NCI-H774 (cell line): ENCODE measurements around the gene SRF.

Experiments
- DNase-seq: peaks from one replicate; lab custom pipeline; 2025; lab: John Stamatoyannopoulos, UW

SRF gene

DNA sequence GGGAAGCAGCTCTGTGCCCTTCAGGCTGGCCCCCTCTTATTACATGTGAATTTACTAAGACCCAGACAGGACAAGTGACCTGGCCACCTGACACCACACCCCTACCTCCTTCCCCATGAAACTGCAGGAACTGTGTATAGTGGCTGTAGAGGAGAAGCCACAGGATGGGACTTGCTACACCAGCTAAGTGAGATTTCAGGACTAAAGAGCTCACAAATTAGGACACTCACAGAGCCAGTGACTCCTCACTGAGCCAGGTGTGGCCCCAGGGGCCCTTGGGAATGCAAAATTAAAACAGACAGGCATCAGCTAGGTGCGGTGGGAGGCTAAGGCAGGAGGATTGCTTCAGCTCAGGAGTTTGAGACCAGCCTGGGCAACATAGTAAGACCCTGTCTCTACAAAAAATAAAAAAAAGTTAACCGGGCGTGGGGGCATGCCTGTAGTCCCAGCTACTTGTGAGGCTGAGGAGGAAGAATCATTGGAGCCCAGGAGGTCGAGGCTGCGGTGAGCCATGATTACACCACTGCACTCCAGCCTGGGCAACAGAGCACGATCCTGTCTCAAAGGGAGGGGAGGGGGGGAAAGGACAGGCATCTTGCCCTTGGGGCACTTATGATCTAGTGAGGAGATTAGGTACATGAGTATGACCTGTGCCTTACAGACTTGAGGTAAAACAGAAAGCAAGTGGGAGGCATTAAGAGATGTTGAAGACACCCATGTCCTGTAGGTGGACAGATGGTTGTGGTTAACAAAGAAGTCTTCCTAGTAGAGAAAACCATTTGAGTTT is 23.2 kb upstream of the SRF start:
- DNase-seq, result no peak

DNA sequence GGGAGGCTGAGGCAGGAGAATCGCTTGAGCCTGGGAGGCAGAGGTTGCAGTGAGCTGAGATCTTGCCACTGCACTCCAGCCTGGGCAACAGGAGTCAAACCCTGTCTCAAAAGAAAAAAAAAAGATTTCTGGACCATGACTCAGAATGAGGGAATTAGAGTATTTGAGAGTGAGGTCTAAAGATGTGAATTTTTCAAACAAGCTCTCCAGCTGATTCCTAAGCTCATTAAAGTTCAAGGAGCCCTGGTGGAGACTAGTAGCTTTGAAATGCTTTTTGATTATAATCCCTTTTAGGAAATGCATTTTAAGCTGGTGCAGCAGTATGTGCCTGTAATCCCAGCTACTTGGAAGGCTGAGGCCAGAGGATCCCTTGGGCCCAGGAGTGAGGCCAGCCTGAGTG is 21.8 kb upstream of the SRF start:
- DNase-seq, result no peak

DNA sequence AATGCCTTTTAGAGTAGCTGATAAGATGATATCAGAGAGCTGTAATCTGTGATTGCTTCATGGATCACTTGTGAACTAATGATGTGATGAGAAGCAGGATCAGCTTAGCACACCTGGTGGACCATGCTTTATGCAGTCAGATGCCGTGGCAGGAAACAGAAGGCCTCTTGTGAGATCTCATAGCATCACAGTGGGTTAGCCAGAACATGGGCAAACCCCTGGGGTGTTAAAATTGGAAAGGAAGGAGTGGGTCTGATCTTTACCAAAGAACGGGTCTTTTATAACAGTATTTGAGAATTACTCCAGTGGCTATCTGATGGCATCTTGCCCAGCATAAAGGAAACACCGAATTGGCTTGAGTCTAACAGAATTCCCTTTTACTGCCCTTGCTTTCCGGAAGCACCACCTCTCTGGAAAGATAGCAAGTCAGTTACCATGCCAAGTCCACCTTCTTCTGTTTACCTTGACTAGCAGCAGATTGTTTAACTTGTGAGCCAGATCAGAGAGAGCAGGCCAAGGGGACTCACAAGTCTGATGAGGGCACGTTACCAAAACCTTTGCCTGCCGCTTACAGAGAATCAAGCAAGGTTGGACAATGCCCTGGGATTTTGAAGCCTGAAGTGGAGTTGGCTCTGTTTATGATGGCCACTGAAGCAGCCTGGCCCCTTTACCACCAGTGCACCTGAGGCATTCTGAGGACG is 20.9 kb upstream of the SRF start:
- no peak for DNase-seq

DNA sequence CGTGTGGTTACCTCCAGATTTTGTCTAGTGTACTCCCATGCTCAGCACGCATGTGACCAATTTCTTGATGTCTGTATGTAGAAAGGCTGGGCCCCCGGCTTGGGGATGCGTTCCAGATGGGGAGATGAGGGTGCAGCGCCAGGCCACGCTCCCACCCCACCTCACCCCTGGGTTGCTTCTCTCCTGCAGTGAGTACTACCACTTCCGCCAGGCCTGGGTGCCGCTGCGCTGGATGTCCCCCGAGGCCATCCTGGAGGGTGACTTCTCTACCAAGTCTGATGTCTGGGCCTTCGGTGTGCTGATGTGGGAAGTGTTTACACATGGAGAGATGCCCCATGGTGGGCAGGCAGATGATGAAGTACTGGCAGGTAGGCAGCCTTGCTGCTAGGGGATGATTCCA is 11.5 kb upstream of the SRF start:
- DNase-seq, result no peak

DNA sequence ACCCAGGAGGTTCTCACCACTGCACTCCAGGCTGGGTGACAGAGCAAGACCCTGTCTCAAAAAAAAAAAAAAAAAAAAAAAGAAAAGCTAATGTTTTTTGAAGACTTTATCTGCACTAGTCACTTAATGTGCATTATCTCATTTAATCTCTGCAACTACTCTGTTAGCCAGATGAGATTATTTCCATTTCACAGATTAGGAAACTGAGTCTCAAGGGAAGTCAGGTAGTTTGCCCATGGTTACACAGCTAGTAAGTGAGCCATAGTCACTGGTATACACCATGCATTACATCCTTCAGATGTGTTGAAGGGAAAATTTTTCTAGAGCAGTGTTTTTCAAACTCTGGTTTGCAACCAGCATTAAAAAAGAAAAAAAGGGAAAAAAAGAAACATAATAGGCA is 7.2 kb upstream of the SRF start:
- DNase-seq, result no peak

DNA sequence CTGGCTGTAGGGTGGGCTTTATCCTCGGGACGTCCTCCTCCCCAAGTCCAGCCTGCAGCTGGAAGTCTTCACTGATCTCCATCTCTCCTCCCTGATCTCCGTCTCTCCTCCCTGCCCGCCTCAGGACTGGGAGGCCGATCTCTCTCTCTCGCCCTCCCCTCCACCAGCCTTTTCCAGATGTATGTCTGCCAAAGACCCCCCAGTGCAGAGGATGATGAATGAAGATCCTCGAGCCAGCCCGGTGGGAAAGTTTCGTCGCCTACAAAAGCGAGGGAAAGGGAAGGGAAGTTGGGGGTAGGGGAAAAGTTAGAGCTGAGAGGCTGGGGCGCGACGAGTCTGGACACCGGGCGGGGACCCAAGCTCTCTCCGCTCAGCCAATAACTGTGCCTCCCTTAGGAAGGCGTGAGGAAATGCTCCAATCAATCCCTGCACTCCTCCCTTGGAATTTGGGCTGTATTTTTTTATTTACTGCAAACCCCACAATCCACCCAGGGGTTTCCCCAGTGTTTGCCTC is 595 bp upstream of the SRF start:
- DNase-seq, result peak; percentile 69

DNA sequence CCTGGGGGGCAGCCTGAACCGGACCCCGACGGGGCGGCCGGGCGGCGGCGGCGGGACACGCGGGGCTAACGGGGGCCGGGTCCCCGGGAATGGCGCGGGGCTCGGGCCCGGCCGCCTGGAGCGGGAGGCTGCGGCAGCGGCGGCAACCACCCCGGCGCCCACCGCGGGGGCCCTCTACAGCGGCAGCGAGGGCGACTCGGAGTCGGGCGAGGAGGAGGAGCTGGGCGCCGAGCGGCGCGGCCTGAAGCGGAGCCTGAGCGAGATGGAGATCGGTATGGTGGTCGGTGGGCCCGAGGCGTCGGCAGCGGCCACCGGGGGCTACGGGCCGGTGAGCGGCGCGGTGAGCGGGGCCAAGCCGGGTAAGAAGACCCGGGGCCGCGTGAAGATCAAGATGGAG is 636 bp downstream of the SRF start:
- DNase-seq, result no peak

DNA sequence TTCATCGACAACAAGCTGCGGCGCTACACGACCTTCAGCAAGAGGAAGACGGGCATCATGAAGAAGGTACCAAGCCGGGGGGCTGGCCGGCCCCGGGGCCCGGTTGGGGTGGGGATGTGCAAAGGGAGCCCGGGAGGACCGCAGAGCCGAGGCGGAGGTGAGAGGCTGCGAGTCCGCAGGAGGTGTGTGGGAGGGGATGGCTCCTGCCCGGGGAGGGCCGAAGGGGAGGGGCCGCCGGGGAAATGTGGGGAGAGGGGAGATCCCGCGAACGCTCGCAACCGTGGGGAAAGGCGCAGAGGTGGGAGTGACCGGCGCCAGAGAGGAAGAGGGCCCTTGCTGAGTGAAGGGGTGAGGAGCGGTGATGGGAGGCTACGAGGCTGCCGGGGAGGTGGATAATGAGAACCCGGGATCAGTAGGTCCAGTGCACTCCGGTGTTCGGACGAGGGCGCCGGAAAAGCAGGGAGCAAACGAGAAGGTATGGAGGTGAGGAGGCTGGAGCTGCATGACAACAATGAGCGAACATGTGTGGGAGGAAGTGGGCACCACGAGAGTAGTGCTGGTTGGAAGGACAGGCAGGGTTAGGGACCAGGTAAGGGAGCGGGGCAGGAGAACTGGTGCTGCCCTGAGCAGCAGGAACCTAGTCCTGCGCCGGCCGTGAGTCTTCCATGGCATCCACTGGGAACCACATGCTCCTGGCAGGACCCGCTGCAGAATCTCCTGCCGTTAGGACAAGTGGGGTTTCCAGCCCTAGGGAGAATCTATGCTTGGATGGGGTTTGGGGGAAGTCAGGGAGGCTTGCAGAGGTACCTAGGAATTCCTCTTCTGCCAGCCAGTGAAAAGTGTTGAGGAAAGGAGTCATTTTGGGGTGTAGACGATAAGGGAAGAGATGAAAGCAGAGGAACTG is 1.3 kb downstream of the SRF start:
- DNase-seq, result no peak

DNA sequence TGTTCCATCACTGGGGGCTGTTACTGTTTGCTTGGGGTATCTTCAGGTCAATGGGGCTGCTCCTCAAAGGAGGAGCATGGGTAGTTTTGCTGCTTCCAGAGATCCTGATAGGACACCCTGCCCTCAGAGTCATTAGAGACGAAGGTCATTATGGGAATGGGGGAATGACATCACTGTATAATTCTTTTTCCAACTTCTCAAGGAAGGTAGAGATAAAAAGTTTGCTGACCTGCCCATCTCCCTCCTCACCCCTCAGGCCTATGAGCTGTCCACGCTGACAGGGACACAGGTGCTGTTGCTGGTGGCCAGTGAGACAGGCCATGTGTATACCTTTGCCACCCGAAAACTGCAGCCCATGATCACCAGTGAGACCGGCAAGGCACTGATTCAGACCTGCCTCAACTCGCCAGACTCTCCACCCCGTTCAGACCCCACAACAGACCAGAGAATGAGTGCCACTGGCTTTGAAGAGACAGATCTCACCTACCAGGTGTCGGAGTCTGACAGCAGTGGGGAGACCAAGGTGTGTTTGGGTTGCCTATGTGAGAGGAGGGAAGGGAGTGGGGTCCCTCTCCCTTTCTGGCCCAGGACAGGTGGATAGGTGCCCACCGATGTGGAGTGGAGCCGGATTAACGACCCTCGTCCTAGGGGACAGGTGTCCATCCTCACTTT is 2.7 kb downstream of the SRF start:
- no peak for DNase-seq

DNA sequence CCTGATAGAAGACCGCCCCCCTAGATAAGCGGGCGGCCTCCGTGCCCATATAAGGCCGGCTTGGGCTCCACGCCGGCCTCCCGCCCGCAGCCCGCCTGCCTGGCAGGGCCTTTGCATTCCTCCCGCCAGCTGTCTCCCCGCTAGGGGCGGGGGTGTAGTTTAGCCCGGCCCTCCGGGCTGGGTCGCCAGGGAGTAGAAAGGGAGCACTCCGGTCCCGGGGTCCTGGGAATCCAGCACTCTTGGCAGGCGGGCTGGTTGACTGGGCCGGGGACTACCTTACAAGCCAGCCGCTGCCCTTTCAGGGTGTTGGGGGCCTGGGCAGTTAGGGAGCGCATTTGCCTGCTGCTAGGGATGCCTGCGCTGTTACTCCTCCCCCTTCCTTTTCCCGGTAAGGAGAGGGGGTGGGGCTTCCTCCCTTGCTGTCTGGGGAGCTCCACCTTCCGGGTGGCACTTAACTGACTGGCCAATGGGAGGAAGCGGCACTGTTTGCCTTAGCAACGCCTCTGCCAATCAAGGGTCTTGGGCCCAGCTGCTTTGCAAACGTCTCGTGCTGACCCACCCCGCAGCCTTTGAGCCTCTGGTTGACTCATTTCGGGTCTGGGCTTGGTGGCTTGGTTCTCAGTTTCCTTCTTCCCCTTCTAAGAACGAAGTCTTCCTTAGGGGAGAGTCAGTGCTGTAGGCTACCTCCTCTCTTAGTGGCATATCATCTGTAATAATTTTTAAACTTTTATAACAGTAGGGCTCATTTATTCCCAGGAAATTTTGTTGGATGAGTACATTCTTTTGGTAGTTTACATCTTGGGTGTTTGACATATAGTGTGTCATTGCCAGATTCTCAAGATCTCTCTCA is 3.4 kb downstream of the SRF start:
- DNase-seq, result peak; percentile 95

DNA sequence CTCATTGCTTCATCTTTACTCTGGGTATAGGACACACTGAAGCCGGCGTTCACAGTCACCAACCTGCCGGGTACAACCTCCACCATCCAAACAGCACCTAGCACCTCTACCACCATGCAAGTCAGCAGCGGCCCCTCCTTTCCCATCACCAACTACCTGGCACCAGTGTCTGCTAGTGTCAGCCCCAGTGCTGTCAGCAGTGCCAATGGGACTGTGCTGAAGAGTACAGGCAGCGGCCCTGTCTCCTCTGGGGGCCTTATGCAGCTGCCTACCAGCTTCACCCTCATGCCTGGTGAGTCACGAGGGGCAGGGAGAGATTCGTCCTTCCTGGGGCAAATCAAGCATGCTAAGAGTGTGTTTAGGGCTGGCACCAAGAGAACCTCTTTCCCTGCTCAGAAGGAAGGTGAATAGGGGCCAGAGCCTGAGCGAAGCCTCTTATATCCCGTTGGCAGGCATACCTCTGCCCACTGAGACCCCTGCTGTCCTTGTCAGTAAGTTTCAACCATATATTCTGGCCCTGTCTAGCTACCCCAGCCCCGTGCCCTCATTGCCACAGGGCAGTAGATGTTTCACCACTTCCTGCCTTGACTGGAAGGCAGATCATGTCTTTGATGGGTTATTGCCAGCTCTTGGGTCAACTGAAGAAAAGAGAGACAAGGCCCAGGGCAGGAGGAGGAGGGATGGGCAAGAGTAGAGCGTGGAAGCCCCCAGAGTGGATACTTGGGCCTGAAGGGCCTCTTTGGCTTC is 4.8 kb downstream of the SRF start:
- no peak for DNase-seq

DNA sequence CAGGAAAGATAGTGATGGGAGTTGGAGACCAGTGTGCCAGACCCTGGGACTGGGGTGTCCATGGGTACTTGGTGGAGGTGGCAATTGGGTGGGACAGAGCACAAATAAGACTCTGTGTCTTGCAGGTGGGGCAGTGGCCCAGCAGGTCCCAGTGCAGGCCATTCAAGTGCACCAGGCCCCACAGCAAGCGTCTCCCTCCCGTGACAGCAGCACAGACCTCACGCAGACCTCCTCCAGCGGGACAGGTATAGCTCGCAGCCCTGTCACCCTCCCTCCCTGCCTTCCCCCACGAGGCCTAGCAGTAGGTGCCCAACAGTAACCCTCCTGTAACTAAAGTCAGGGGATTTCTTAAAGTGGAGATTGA is 5.3 kb downstream of the SRF start:
- no peak for DNase-seq

DNA sequence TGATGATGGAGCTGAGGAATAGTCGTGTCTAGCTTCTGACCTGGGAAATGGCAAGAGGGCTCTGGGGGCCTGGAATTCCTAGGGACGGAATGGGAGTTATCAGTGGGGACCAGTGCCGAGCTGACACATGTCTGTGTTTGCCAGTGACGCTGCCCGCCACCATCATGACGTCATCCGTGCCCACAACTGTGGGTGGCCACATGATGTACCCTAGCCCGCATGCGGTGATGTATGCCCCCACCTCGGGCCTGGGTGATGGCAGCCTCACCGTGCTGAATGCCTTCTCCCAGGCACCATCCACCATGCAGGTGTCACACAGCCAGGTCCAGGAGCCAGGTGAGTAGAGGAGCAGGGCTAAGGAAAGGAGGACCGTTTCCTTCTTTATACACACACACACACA is 7.1 kb downstream of the SRF start:
- DNase-seq, result no peak

DNA sequence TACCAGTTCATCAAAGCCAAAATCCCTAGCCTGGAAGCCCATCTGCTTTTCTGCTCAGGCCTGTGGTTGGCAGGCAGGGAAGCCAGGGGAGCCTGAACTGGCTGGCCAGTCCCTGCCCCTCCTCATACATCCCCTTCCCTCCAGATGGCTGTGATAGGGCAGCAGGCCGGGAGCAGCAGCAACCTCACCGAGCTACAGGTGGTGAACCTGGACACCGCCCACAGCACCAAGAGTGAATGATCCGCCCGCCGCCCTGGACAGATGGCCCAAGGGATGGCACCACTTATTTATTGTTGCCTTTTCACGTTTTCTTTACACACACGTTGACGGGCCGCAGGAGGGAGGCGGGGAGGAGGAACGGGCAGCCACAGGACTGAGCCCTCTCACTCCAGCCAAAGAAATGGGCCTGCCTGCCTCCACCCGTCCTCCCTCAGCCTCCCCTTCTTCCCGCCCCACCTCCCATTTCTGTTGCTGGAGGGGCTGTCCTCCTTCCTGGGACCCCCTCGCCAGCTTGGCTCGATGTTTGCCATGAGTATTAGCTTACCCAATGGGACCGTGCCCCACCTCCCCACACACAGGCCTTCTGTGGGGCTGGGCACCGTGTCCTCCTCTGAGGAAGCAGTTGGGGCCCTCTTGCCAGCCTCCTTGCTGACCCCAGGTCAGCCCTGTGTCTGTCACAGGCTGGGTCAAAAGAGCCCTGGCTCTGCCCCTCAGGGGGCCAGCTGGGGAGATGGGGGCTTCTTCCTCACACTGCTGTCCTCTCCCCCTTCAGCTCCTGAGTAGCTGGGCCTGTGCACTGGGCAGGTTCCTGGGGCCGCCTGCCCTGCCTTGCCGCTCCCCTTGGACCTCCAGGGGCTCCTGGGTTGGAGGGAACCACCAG is 8.1 kb downstream of the SRF start:
- no peak for DNase-seq

DNA sequence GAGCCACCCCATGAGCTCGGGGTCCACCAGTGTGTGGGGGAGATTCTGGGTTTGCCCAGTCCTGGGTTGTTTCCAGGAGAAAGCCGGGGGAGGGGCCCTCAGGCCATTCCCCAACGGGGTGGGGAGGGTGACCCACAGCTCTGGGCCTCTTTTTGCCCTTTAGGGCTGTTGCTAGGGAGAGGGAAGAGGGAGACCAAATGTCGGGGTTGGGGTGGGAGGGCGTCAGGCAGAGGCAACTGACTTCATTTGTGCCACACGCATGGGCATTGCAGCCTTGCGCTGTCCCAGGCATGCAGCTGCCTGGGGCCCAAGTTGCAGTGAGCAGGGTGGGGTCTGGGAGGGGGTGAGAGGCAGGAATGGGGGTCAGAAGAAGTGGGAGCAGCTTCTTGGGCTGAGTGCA is 9.0 kb downstream of the SRF start:
- no peak for DNase-seq

DNA sequence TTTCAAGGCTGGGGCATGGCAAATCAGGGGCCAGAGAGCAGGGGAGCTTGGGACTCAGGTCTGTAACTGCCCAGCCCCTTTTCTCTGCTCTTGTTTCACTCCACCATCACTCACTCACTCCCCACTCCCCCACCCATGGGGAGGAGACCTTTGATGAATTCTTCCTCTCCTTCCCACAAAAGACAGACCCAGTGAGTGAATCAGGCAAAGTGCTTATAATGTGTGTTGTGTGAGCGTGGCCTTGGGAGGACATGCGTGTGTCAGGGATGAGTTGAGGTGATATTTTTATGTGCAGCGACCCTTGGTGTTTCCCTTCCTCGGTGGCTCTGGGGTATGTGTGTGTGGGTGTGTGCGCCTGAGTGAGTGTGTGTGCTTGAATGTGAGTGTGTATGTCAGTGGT is 9.9 kb downstream of the SRF start:
- no peak for DNase-seq

DNA sequence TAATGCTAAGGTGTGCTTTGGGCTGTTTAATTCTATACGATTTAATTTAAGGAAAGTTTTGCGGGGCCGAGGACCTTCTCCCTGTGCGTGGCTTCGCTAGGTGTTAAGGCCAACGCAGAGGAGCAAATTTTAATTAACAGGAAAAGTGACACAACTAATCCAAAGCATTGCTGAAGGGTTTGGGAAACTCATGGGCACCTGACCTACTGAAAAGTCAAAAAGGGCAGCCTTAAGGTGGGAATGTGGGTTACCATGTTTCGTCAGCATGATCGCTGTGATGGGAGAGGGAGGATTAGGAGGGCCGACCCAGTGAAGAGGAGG is 10.5 kb downstream of the SRF start:
- no peak for DNase-seq

DNA sequence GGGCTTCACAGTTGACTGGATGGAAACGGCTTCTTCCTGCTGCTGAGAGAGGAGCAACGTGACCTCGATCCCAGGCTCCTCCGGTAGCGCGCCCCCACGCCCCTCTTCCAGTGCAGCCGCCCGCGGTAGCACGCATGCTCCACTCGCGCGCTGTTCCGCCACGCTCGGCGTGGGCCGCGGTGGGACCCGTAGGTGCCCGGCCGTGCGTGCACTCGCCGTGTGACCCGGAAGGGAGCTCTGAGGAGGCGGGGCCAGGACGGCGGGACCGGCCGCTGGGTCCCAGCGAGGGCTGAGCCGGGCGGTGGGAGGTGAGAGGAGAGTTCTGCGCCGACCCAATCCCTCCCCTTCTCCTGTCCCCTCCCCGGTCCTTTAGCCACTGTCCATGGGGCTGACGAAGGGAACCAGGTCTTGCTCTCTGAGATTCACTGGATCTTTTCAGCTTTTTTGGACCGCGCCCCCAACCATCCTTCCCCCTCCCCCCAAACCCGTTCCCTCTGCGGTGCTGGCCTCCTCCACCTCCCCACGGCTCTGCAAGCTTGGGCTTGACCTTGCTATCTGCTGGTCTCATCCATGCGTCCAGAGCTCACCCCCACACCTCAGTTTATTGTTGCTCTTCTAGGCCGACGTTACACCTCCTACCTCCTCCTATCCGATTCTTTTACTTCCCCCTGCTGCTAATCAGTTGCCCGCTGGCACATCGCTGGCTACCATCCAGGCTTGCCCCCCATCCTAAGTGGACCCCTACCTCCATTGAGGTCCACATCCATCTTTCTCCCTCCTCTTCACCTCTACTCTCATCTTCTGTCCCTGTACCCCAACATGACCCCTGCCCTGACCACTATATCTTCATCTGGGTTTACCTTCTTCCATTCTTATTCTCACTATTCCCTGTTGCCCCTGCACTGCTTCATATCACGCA is 11.1 kb downstream of the SRF start, which contains the start of gene CUL9:
Gene CUL9 (plus strand): TSS at position 255 of the 919 bp plus-strand sequence. CDS start 2,115 bp downstream, outside the sequence.
- peak; percentile 78 for DNase-seq
